Activated CD8-positive, alpha-beta memory T cell treated with anti-CD3 and anti-CD28 coated beads, Interleukin-2, amount 10 ng/mL, durations not matched to agents 7 days and 5 days (primary cell): ENCODE measurements around the gene MON2. TPM values are rescaled to one million over a fixed set of nuclear protein-coding genes. Genes with fewer than 3 reads are reported as not detected.
"Not testable (repeated sequence)": the region's sequence is repeated elsewhere in the genome, so short reads cannot be mapped to it uniquely, and the experiment has no call there.

Source experiments
- ATAC-seq: fragments of 150-1000 bp; cut with Tn5 transposase; one replicate; pipeline ENCODE4 v1.10.0; 2021; ENCODE audit warnings: moderate library complexity
- CTCF ChIA-PET: fragments of 350-600 bp; sonication (Branson Sonifier 250); formaldehyde crosslinking; loops from one replicate; lab custom pipeline; 2021; ENCODE audit warnings: antibody characterized with exemption; lab: Charles Lee
- DNase-seq: peaks from one replicate; pipeline ENCODE4 v3.0.0-alpha.2; 2020
- H3K27ac Mint-ChIP-seq: one replicate; pipeline ENCODE4 v1.8.0; 2021; ENCODE audit warnings: mild to moderate bottlenecking, mixed read lengths
- H3K27me3 Mint-ChIP-seq: one replicate; pipeline ENCODE4 v1.8.0; 2021; ENCODE audit warnings: mixed read lengths
- H3K36me3 Mint-ChIP-seq: one replicate; pipeline ENCODE4 v1.8.0; 2021; ENCODE audit warnings: mild to moderate bottlenecking, mixed read lengths
- H3K4me1 Mint-ChIP-seq: one replicate; pipeline ENCODE4 v1.8.0; 2021; ENCODE audit warnings: mixed read lengths
- H3K4me3 Mint-ChIP-seq: one replicate; pipeline ENCODE4 v1.8.0; 2021; ENCODE audit warnings: mild to moderate bottlenecking, moderate library complexity, mixed read lengths
- H3K9me3 Mint-ChIP-seq: one replicate; pipeline ENCODE4 v1.8.0; 2022; ENCODE audit warnings: low read depth, mixed read lengths
- total RNA-seq, 2 experiments: library from RNA; stranded (reverse); gene quantifications; one replicate each; pipeline ENCODE4 v1.2.3, GENCODE V29; 2021

MON2 gene, protein sequence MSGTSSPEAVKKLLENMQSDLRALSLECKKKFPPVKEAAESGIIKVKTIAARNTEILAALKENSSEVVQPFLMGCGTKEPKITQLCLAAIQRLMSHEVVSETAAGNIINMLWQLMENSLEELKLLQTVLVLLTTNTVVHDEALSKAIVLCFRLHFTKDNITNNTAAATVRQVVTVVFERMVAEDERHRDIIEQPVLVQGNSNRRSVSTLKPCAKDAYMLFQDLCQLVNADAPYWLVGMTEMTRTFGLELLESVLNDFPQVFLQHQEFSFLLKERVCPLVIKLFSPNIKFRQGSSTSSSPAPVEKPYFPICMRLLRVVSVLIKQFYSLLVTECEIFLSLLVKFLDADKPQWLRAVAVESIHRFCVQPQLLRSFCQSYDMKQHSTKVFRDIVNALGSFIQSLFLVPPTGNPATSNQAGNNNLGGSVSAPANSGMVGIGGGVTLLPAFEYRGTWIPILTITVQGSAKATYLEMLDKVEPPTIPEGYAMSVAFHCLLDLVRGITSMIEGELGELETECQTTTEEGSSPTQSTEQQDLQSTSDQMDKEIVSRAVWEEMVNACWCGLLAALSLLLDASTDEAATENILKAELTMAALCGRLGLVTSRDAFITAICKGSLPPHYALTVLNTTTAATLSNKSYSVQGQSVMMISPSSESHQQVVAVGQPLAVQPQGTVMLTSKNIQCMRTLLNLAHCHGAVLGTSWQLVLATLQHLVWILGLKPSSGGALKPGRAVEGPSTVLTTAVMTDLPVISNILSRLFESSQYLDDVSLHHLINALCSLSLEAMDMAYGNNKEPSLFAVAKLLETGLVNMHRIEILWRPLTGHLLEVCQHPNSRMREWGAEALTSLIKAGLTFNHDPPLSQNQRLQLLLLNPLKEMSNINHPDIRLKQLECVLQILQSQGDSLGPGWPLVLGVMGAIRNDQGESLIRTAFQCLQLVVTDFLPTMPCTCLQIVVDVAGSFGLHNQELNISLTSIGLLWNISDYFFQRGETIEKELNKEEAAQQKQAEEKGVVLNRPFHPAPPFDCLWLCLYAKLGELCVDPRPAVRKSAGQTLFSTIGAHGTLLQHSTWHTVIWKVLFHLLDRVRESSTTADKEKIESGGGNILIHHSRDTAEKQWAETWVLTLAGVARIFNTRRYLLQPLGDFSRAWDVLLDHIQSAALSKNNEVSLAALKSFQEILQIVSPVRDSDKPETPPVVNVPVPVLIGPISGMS (N-terminal part only)
- 10 to 100 TPM; 39.3 to 53.9 TPM for total RNA-seq

- DNase-seq = peak; percentile 90
- peak; percentile 98 for ATAC-seq
- CTCF ChIA-PET = interaction anchor here (0.6 to 3.2 kb wide), 7 partner anchors 16 to 341 kb away, joined by 3 to 24 read pairs (median 4); partner anchors contain the start of gene USP15
- Mint-ChIP-seq H3K36me3 (peaks cover 11% of the 10 kb centered on the region), H3K27me3 (no peaks in the 10 kb centered on the region), H3K9me3 (peaks cover 9% of the 10 kb centered on the region), H3K4me3 (peak within 1 kb of the TSS; percentile 89), H3K27ac (peak within 1 kb of the TSS; percentile 94), H3K4me1 (peaks cover 21% of the 10 kb centered on the region)
These were observed at the start of gene MON2 for GRCh38 chr12:62466594-62467491. TSS of gene MON2 (plus strand) at chr12:62466826. CDS start at chr12:62467208, 382 bp downstream.

- no peak for DNase-seq
- peaks cover 13% of the 10 kb centered on the region for H3K9me3 Mint-ChIP-seq
- ATAC-seq = no peak
- H3K36me3 Mint-ChIP-seq = peaks cover 5% of the 10 kb centered on the region
- H3K4me3 Mint-ChIP-seq = no peak overlapping the region
- H3K27me3 Mint-ChIP-seq = peaks cover 22% of the 10 kb centered on the region
- H3K4me1 Mint-ChIP-seq = no peaks in the 10 kb centered on the region
- no peak overlapping the region for H3K27ac Mint-ChIP-seq
- CTCF ChIA-PET = interaction anchor here (0.7 kb wide), 3 partner anchors 16 to 216 kb away, joined by 3 to 4 read pairs (median 3); no protein-coding TSS in a partner anchor
These were observed 40.5 kb upstream of the MON2 start for GRCh38 chr12:62426089-62426488.

DNA sequence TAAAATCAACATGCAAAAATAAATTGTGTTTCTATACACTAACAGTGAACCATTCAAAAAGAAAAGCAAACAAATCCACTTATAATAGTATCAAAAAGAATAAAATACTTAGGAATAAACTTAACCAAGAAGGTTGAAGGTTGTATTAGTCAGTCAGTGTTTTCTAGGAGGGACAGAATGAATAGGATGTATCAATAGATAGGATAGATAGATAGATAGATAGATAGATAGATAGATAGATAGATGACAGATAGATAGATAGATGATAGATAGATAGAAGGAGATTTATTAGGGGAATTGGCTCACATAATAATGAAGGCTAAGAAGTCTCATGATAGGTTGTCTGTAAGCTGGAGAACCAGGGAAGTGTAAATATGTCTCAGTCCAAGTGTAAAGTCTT lies 37.2 kb upstream of the MON2 start:
- Mint-ChIP-seq H3K36me3 (peaks cover 5% of the 10 kb centered on the region), H3K9me3 (peaks cover 7% of the 10 kb centered on the region), H3K4me1 (peaks cover under 1% of the 10 kb centered on the region), H3K27me3 (peaks cover 44% of the 10 kb centered on the region), H3K4me3 (no peak overlapping the region), H3K27ac (no peak overlapping the region)
- DNase-seq (no peak), ATAC-seq (no peak)
- CTCF ChIA-PET = interaction anchor here (1.3 kb wide), 1 partner anchor 9 kb away, joined by 3 read pairs; no protein-coding TSS in a partner anchor

DNA sequence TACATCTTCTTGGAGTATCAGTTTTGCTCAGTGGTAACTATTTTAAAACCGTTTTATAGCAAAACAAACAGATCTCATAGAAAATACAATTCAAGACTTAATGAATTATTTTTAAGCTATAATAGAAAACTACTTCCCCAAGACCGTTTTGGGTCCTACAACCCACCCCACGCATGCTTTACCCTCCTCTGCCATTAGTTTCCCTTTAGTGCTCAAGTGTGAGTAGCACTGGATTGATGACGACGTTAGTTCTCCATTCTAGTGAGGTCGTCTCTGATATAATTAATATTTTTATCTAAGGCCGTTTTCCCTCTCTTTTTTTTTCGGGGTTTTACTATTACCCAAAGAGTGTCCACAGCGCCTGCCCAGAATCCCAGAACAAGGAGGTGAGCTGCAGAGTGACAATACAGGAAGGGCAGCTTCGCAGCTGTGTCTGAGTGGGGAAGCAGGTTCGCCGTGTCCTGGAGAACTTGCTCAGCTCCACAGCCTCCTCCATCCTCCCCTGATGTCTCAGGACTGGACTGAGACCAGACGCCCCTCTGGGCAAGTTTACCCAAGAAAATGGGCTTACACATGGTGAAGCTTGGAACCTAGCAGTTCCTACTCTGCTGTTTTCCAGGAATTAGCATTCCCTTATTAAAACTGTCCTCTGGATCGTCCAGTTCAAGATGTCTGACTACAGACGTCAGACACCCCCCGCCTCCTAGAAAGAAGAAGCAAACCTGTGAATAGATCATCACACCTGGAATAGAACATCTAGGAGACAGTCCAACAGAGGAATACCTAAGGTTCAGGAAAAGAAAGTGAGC lies 31.9 kb upstream of the MON2 start:
- ATAC-seq (peak; percentile 56), DNase-seq (no peak)
- CTCF ChIA-PET = interaction anchor here (0.8 to 5.3 kb wide), 14 partner anchors 9 to 378 kb away, joined by 3 to 116 read pairs (median 4); partner anchors contain the start of gene MON2
- H3K4me3 Mint-ChIP-seq = peak overlapping the region; percentile 73
- no peaks in the 10 kb centered on the region for H3K36me3 Mint-ChIP-seq
- H3K27me3 Mint-ChIP-seq = peaks cover 68% of the 10 kb centered on the region
- no peaks in the 10 kb centered on the region for H3K9me3 Mint-ChIP-seq
- no peak overlapping the region for H3K27ac Mint-ChIP-seq
- H3K4me1 Mint-ChIP-seq = peaks cover 18% of the 10 kb centered on the region

DNA sequence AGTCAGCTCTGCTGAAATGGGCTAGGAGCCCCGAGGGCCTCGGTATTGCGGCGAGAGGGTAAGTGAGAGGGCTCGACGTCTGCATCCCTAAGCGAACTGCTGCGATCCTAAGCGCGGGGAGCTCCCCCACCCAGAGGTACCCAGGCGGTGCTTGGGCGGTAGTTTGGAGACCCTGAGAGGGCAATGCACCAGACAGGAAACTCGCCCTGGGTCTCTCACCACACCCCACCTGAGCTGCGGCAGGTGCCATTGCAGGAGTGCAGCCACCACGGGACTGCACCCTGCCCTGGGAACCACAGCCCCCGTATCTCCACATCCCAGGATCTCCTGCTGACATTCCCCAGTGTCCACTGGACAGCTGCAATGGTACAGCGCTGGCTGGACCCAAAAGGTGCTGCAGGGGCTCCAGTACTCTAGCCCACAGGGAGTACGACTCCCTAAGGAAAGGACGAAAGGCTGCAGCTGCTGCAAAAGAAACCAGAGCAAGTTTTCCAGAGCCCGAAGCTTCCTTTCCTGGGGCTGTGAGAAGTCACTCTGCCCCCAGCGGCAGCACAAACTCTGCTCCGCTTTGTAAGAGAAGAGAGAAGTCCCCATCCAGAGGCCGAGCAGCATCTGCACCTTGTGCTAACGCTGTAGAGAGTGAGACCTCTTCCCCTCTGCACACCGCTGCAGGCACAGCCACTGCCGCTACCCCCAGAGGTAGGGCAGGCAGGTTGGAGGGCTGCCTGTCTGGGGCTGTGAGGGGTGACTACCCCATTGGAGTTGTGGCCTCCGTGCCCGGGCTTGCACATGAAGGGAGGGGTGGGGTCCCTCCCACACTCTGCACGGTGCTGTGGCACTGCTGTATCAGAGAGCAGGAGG lies 31.1 kb upstream of the MON2 start:
- Mint-ChIP-seq H3K4me1 (peaks cover 18% of the 10 kb centered on the region), H3K27me3 (peaks cover 62% of the 10 kb centered on the region), H3K36me3 (no peaks in the 10 kb centered on the region), H3K9me3 (no peaks in the 10 kb centered on the region), H3K27ac (no peak overlapping the region), H3K4me3 (peak overlapping the region; percentile 73)
- ATAC-seq (peak; percentile 74), DNase-seq (peak; percentile 61)
- CTCF ChIA-PET = interaction anchor here (0.6 to 5.3 kb wide), 23 partner anchors 8 to 377 kb away, joined by 3 to 116 read pairs (median 3); partner anchors contain the start of gene MON2

DNA sequence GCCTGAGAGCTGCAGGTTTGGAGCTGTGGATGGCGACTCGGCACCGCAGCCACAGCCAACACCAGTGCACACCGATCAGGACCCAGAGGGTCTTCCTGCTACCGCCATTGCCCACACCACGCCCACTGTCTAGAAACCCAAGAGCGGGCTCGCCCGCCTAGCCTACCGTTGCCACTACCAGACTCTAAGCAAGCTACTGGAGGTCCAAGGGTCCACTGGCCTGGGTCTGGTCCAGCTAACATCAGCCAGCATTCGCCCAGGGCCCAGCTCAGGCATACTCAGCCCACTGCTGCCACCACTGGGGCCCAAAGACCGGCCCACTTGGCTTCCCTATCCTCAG lies 30.5 kb upstream of the MON2 start:
- H3K4me3 Mint-ChIP-seq = peak overlapping the region; percentile 73
- no peak for ATAC-seq
- peaks cover 18% of the 10 kb centered on the region for H3K4me1 Mint-ChIP-seq
- H3K27ac Mint-ChIP-seq = no peak overlapping the region
- DNase-seq = no peak
- CTCF ChIA-PET = interaction anchor here (0.9 to 5.3 kb wide), 17 partner anchors 9 to 377 kb away, joined by 3 to 116 read pairs (median 4); partner anchors contain the start of gene MON2
- H3K9me3 Mint-ChIP-seq = no peaks in the 10 kb centered on the region
- peaks cover 57% of the 10 kb centered on the region for H3K27me3 Mint-ChIP-seq
- H3K36me3 Mint-ChIP-seq = no peaks in the 10 kb centered on the region

- Mint-ChIP-seq H3K27ac (no peak overlapping the region), H3K4me1 (peaks cover 18% of the 10 kb centered on the region), H3K4me3 (no peak overlapping the region), H3K27me3 (peaks cover 53% of the 10 kb centered on the region), H3K36me3 (peaks cover 4% of the 10 kb centered on the region), H3K9me3 (peaks cover 3% of the 10 kb centered on the region)
- DNase-seq (peak; percentile 61), ATAC-seq (no peak)
- CTCF ChIA-PET = interaction anchor here (0.6 to 5.3 kb wide), 15 partner anchors 9 to 375 kb away, joined by 3 to 116 read pairs (median 5); partner anchors contain the start of gene MON2
These were observed 28.4 kb upstream of the MON2 start for GRCh38 chr12:62438098-62438692.

DNA sequence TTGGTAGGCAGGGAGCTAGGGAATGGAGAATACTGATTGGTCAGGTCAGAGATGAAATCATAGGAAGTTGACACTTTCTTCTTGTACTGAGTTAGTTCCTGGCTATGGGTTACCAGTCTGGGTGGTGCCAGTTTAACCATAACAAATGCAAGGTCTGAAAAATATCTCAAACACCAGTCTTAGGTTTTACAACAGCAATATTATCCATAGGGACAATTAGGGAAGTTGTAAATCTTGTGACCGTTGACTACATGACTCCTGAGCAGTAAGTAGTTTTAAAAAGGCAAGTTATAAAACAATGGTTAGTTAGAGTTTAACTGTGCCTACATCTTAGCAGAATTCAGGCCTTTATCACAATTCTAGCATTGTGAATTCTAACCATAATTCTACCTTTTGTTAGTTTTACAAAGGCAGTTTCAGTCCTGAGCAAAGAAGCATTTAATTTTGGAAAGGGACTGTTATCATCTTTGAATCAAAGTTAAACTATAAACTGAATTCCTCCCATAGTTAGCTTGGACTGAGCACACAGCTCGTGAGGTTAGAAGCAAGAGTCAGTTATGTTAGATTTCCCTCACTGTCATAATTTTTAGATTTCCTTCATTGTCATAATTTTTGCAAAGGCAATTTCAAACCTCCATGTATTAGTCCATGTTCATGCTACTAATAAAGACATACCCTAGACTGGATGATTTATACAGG lies 19.7 kb upstream of the MON2 start:
- Mint-ChIP-seq H3K4me3 (no peak overlapping the region), H3K27ac (no peak overlapping the region), H3K36me3 (peaks cover 5% of the 10 kb centered on the region), H3K4me1 (no peaks in the 10 kb centered on the region), H3K9me3 (peaks cover 2% of the 10 kb centered on the region), H3K27me3 (peaks cover 25% of the 10 kb centered on the region)
- no peak for DNase-seq
- ATAC-seq = no peak
- CTCF ChIA-PET = interaction anchor here (0.8 to 1.9 kb wide), 4 partner anchors 10 to 352 kb away, joined by 3 to 6 read pairs (median 3); no protein-coding TSS in a partner anchor

DNA sequence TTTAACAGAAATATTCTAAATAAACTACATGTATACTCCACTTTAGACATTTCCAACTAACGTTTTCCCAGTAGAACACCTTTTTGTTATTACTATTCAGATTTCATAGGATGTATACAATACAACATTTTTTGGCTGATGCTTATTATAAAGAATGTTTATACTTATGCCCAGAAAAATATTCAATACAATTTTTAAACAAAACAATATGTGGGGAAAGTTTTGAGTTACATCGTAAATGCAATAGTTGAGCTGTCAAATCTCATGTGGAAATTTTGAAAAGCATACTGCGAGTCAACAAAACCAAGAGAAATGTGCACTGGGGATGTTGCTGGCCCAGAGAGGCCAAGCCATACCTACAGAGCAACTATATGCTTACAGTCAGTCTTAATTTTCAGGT lies 18.2 kb upstream of the MON2 start:
- Mint-ChIP-seq H3K4me3 (no peak overlapping the region), H3K27ac (no peak overlapping the region), H3K4me1 (no peaks in the 10 kb centered on the region), H3K36me3 (peaks cover 3% of the 10 kb centered on the region), H3K9me3 (no peaks in the 10 kb centered on the region), H3K27me3 (peaks cover 23% of the 10 kb centered on the region)
- CTCF ChIA-PET = no interaction called here
- no peak for DNase-seq
- ATAC-seq = no peak

GRCh38 chr12:62455429-62455828 lies 11.2 kb upstream of the MON2 start:
- H3K4me1 Mint-ChIP-seq, H3K36me3 Mint-ChIP-seq, DNase-seq, ATAC-seq, H3K4me3 Mint-ChIP-seq, H3K27ac Mint-ChIP-seq, H3K9me3 Mint-ChIP-seq, CTCF ChIA-PET: not testable (repeated sequence)
- H3K27me3 Mint-ChIP-seq = peaks cover 14% of the 10 kb centered on the region
